GM12878 (cell line): ENCODE measurements around the gene TMEM181. TPM values are rescaled to one million over a fixed set of nuclear protein-coding genes. Genes with fewer than 3 reads are reported as not detected.

Source experiments
- ATAC-seq: fragments of 200-7000 bp; cut with Tn5 transposase; 3 replicates; pipeline ENCODE4 v1.9.1; 2020; ENCODE audit warnings: mild to moderate bottlenecking, moderate library complexity
- BruUV-seq: library from RNA; stranded (reverse); fragments of 400-500 nt; replicated peaks from 2 replicates; lab custom pipeline; 2021; lab: Mats Ljungman, UMichigan
- CTCF ChIA-PET: fragments of 300-600 bp; sonication (Branson Sonifier 250); formaldehyde crosslinking; extraction: SDS; loops from one replicate; lab custom pipeline; 2021; ENCODE audit warnings: inconsistent platforms; lab: Yijun Ruan, JAX
- POLR2A ChIA-PET: fragments of 350-600 bp; formaldehyde crosslinking; extraction: SDS; loops from one replicate; lab custom pipeline; 2021; ENCODE audit warnings: inconsistent platforms; lab: Charles Lee
- RAD21 ChIA-PET: fragments of 300-600 bp; sonication (Branson Sonifier 250); formaldehyde crosslinking; loops from one replicate; lab custom pipeline; 2023; ENCODE audit warnings: antibody characterized with exemption; ENCODE audit not compliant: unreplicated experiment; lab: Charles Lee
- SMC1A ChIA-PET: fragments of 300-600 bp; sonication (Branson Sonifier 250); formaldehyde crosslinking; loops from one replicate; lab custom pipeline; 2023; ENCODE audit not compliant: unreplicated experiment, uncharacterized antibody; lab: Charles Lee
- DNase-seq: peaks from one replicate; pipeline ENCODE4 v3.0.0-alpha.2; 2011; ENCODE audit warnings: low read depth, low spot score
- FAIRE-seq: peaks from 3 replicates; lab custom pipeline; 2011; peaks lifted over from hg19 to GRCh38; lab: Jason Lieb, UNC
- H2AFZ ChIP-seq: 2 replicates; pipeline ENCODE4 v1.6.0; 2011; ENCODE audit warnings: low read depth, low read length, control low read depth; ENCODE audit not compliant: control insufficient read depth
- H3K27ac ChIP-seq: 2 replicates; pipeline ENCODE4 v1.5.1; 2011; ENCODE audit warnings: control low read depth; ENCODE audit not compliant: control insufficient read depth, insufficient read depth
- H3K27me3 ChIP-seq, 2 experiments: replicated peaks in 1 of 2; 2 replicates each; pipeline versions ENCODE4 v1.6.0 to v1.6.1; 2011; ENCODE audit warnings: low read length in 1 of 2; ENCODE audit not compliant: control insufficient read depth in 2 of 2, insufficient read depth in 2 of 2
- H3K36me3 ChIP-seq, 2 experiments: 2 replicates each; pipeline ENCODE4 v1.5.1; 2011; ENCODE audit warnings: low read length in 1 of 2; ENCODE audit not compliant: control insufficient read depth in 2 of 2, insufficient read depth in 2 of 2
- H3K4me1 ChIP-seq: 2 replicates; pipeline ENCODE4 v1.6.1; 2011; ENCODE audit warnings: mild to moderate bottlenecking, low read length, moderate library complexity, mixed read lengths; ENCODE audit not compliant: control insufficient read depth, insufficient read depth
- H3K4me2 ChIP-seq: 2 replicates; pipeline ENCODE4 v1.6.0; 2011; ENCODE audit warnings: control low read depth; ENCODE audit not compliant: control insufficient read depth, insufficient read depth
- H3K4me3 ChIP-seq: fragments of 200-600 bp; sonication (generic); 2 replicates; pipeline ENCODE4 v1.5.1; 2016
- H3K79me2 ChIP-seq: 2 replicates; pipeline ENCODE4 v1.6.0; 2011; ENCODE audit warnings: low read length; ENCODE audit not compliant: control insufficient read depth, insufficient read depth
- H3K9ac ChIP-seq: 2 replicates; pipeline ENCODE4 v1.8.0; 2011; ENCODE audit warnings: low read length, control low read depth, mixed read lengths; ENCODE audit not compliant: control insufficient read depth, insufficient read depth
- H3K9me3 ChIP-seq: replicated peaks from 3 replicates; pipeline ENCODE4 v1.5.1; 2011; ENCODE audit warnings: mild to moderate bottlenecking, low read length; ENCODE audit not compliant: control insufficient read depth, insufficient read depth
- H4K20me1 ChIP-seq: 2 replicates; pipeline ENCODE4 v1.6.0; 2011; ENCODE audit not compliant: control insufficient read depth, insufficient read depth
- ATF2 ChIP-seq: IDR thresholded peaks from 2 replicates; pipeline ENCODE4 v1.6.1; 2012; ENCODE audit warnings: low read length, inconsistent platforms
- BCLAF1 ChIP-seq: fragments of 450-650 bp; IDR thresholded peaks from 2 replicates; pipeline ENCODE4 v1.6.1; 2017; ENCODE audit warnings: antibody characterized with exemption, mild to moderate bottlenecking, moderate library complexity
- E4F1 ChIP-seq: fragments of 450-650 bp; IDR thresholded peaks from 2 replicates; pipeline ENCODE4 v1.6.1; 2018; ENCODE audit warnings: borderline replicate concordance, mild to moderate bottlenecking; ENCODE audit not compliant: partially characterized antibody
- EZH2 ChIP-seq: IDR thresholded peaks from 2 replicates; pipeline ENCODE4 v1.6.1; 2012; ENCODE audit warnings: low read depth, mild to moderate bottlenecking, control low read depth, inconsistent platforms, low read length, borderline replicate concordance; ENCODE audit not compliant: control insufficient read depth
- GABPA ChIP-seq: IDR thresholded peaks from 2 replicates; pipeline ENCODE4 v1.6.1; 2014; ENCODE audit warnings: antibody characterized with exemption, low read depth, mild to moderate bottlenecking, inconsistent platforms
- KDM1A ChIP-seq: fragments of 200-600 bp; sonication (generic); IDR thresholded peaks from 2 replicates; pipeline ENCODE4 v1.6.1; 2016; ENCODE audit warnings: borderline replicate concordance
- MYC ChIP-seq: IDR thresholded peaks from 2 replicates; pipeline ENCODE4 v1.6.1; 2011; ENCODE audit warnings: mild to moderate bottlenecking, low read length, moderate library complexity, inconsistent platforms; ENCODE audit not compliant: insufficient read depth, insufficient replicate concordance, insufficient read length, severe bottlenecking
- NR2F1 ChIP-seq: fragments of 450-650 bp; conservative IDR thresholded peaks from 2 replicates; pipeline ENCODE4 v1.6.1; 2017; ENCODE audit warnings: mild to moderate bottlenecking
- RELB ChIP-seq: fragments of 450-650 bp; IDR thresholded peaks from 2 replicates; pipeline ENCODE4 v1.6.1; 2017; ENCODE audit warnings: low read depth, mild to moderate bottlenecking, moderate library complexity
- SREBF2 ChIP-seq: IDR thresholded peaks from 2 replicates; pipeline ENCODE4 v1.6.1; 2012; ENCODE audit warnings: mild to moderate bottlenecking, low read length
- TCF12 ChIP-seq: IDR thresholded peaks from 2 replicates; pipeline ENCODE4 v1.6.1; 2011; ENCODE audit warnings: low read depth, mild to moderate bottlenecking, low read length
- TCF3 ChIP-seq: IDR thresholded peaks from 2 replicates; pipeline ENCODE4 v1.6.1; 2012; ENCODE audit warnings: low read depth, mild to moderate bottlenecking, low read length, borderline replicate concordance; ENCODE audit not compliant: insufficient read depth
- USF2 ChIP-seq: IDR thresholded peaks from 2 replicates; pipeline ENCODE4 v1.6.1; 2011; ENCODE audit warnings: low read depth, low read length, improper control_type of control experiment, borderline replicate concordance
- ZZZ3 ChIP-seq: IDR thresholded peaks from 2 replicates; pipeline ENCODE4 v1.6.1; 2011; ENCODE audit warnings: low read depth; ENCODE audit not compliant: control insufficient read depth, insufficient read length
- WGBS: methylation state at CpG from one replicate; pipeline ENCODE4 v1.1.6; 2016; ENCODE audit warnings: low lambda C conversion rate; ENCODE audit not compliant: insufficient replicate concordance, insufficient coverage; ENCODE audit errors: missing lambda C conversion rate; 5-methylcytosine and 5-hydroxymethylcytosine counted together
- in situ Hi-C: fragments of 300-500 bp; cut with MboI; formaldehyde crosslinking; loops from 9 replicates; pipeline ENCODE4 v1.14.3; 2018; ENCODE audit warnings: mixed read lengths
- intact Hi-C: fragments of 100-400 bp; cut with micrococcal nuclease; formaldehyde crosslinking; loops from one replicate; pipeline ENCODE4 v1.14.2; 2022; ENCODE audit not compliant: unreplicated experiment
- polyA plus RNA-seq, 11 experiments: library from polyadenylated mRNA; depleted of rRNA in 4 of 11; unstranded in 6 of 11; stranded (reverse) in 5 of 11; fragments of >200 nt; fragmentation: Nextera tagmentation in 4 of 11; fragmentation: Illumina TruSeq in 1 of 11; extraction: Ambion mirVana in 4 of 11; extraction: Trizol in 1 of 11; gene quantifications; 1 replicate in 1 of 11; 2 replicates in 10 of 11; pipeline versions ENCODE4 v1.2.1 to v1.2.3, GENCODE V29; 2011 to 2016; ENCODE audit warnings: inconsistent platforms in 2 of 11, missing spikeins in 2 of 11, low read depth in 1 of 11
- total RNA-seq, 4 experiments: library from RNA; depleted of rRNA in 3 of 4; stranded (reverse); fragments of >200 nt in 3 of 4; fragmentation: Illumina TruSeq in 1 of 4; extraction: Trizol in 1 of 4; gene quantifications; 2 replicates each; pipeline versions ENCODE4 v1.2.1 to v1.2.3, GENCODE V29; 2013 to 2021

Gene TMEM181
- total and polyA plus RNA-seq, 10 of the 15 experiments (the other 5 are each of a cell fraction or from before 2014, with no cell fraction given): 1.5 to 7.9 (median 5.2) TPM

- Histone ChIP-seq H3K4me2 (no peak overlapping the region), H3K27me3 (no peaks in the 10 kb centered on the region), H3K79me2 (peaks cover 9% of the 10 kb centered on the region), H3K27ac (no peak overlapping the region), H4K20me1 (no peaks in the 10 kb centered on the region), H2AFZ (no peak overlapping the region), H3K9ac (no peak overlapping the region), H3K4me1 (no peaks in the 10 kb centered on the region), H3K9me3 (no peaks in the 10 kb centered on the region; the same call in 2 of the 3 replicates), H3K36me3 (peaks cover 0 to 11% of the 10 kb centered on the region in 2 experiments; a peak in 2 of 4 replicates), H3K4me3 (no peak overlapping the region)
- SMC1A ChIA-PET: interaction anchor here (0.6 to 0.9 kb wide), 2 partner anchors 13 to 14 kb away, joined by 3 read pairs; no protein-coding TSS in a partner anchor
- FAIRE-seq (no peak), DNase-seq (no peak), ATAC-seq (no peak)
- 96% methylated on average over 8 of the region's 8 CpGs for WGBS
- RAD21 ChIA-PET: interaction anchor here (0.9 kb wide), 1 partner anchor 25 kb away, joined by 3 read pairs; no protein-coding TSS in a partner anchor
- POLR2A ChIA-PET: interaction anchor here (0.6 kb wide), 1 partner anchor 108 kb away, joined by 3 read pairs; no protein-coding TSS in a partner anchor
- no TSS peak for BruUV-seq
- in situ Hi-C loops (no loop called here), intact Hi-C loops (no loop called here)
- CTCF ChIA-PET: interaction anchor here (0.7 to 4.5 kb wide), 3 partner anchors 23 to 55 kb away, joined by 4 to 23 read pairs (median 16); no protein-coding TSS in a partner anchor
- TF ChIP-seq TCF3 (no peak), GABPA (no peak), E4F1 (no peak), USF2 (no peak), EZH2 (no peak), BCLAF1 (no peak), KDM1A (no peak), ATF2 (no peak), TCF12 (no peak), NR2F1 (no peak), MYC (no peak), ZZZ3 (no peak), RELB (no peak), SREBF2 (no peak)
Measured at GRCh38 chr6:158636778-158637177, 76.9 kb downstream of the TMEM181 start.
